ENCODE results near the gene ABCA13.

GRCh38 chr7:48316768-48317167, 145.5 kb downstream of the ABCA13 start:
- no peak for TF ChIP-seq CTCF (conservative IDR thresholded peaks at IDR 0.05)
- no peak for TF ChIP-seq ZFX (IDR thresholded peaks at IDR 0.05)
